Loucy (cell line): Measurements from ENCODE around the gene LSM7.

Experiments used
- CTCF ChIP-seq: fragments of 200-600 bp; sonication (generic); conservative IDR thresholded peaks from 2 replicates; pipeline ENCODE4 v1.5.1; 2014; ENCODE audit warnings: mild to moderate bottlenecking, antibody characterized with exemption, low read length
- EZH2phosphoT487 ChIP-seq: fragments of 200-600 bp; IDR thresholded peaks from 2 replicates; pipeline ENCODE4 v1.6.1; 2018; ENCODE audit warnings: antibody characterized with exemption, mild to moderate bottlenecking, moderate library complexity, borderline replicate concordance

DNA sequence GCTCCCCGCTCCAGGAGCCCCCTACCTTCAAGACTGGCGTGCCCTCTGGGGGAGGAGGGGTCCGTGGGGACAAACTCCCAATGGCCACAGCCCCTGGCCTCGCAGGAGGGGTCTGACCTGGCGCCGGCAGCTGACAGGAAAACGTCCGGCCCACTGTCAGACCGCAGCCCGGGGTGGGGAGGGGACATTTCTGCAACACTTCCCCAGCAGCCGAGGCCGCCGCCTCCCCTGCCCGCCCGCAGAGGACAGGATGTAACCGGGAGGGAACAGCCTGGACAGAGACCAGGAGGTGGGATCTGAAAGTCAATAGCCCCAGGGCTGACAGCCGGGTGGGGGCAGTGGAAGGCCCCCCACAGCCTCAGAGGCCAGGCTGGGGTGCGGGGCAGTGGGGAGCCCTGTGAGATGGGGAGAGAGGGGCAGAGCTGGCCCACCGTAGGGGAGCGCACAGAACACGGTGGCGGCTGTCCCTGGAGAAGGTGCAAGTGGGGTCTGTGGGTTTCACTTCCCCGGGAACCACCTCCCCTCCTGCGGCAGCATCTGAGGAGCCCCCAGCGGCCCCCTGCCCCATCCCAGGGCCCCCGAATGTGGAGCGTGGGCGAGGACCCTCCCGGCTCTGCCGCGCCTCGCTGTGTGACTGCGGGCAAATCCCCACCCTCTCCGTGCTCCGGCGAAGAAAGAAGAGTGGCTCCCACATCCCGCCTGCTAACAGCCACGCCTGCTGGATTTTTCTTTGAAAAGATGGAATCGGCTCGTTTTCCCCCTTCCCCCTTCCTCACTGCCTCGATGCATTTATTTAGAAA is 46.1 kb downstream of the LSM7 start, which contains the start of gene PEAK3:
- TF ChIP-seq CTCF, result no peak
- no peak for TF ChIP-seq EZH2phosphoT487
